ENCODE measurements around the gene NDUFA12.

Gene NDUFA12

GRCh38 chr12:94929780-94930179 lies 73.7 kb downstream of the NDUFA12 start:
- intact Hi-C loops (cut with DNase I; ENCODE audit: low total_unique reads) = no loop called here
- Histone ChIP-seq H3K27ac (no peak overlapping the region), H3K27me3 (no peaks in the 10 kb centered on the region), H3K4me1 (no peaks in the 10 kb centered on the region), H3K9me3 (no peaks in the 10 kb centered on the region), H3K4me3 (no peak overlapping the region), H3K36me3 (no peaks in the 10 kb centered on the region)
- TF ChIP-seq, protein P1, sequence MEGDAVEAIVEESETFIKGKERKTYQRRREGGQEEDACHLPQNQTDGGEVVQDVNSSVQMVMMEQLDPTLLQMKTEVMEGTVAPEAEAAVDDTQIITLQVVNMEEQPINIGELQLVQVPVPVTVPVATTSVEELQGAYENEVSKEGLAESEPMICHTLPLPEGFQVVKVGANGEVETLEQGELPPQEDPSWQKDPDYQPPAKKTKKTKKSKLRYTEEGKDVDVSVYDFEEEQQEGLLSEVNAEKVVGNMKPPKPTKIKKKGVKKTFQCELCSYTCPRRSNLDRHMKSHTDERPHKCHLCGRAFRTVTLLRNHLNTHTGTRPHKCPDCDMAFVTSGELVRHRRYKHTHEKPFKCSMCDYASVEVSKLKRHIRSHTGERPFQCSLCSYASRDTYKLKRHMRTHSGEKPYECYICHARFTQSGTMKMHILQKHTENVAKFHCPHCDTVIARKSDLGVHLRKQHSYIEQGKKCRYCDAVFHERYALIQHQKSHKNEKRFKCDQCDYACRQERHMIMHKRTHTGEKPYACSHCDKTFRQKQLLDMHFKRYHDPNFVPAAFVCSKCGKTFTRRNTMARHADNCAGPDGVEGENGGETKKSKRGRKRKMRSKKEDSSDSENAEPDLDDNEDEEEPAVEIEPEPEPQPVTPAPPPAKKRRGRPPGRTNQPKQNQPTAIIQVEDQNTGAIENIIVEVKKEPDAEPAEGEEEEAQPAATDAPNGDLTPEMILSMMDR (IDR thresholded peaks at IDR 0.05) = no peak
- no peak for DNase-seq

- no peak overlapping the region for H3K4me3 ChIP-seq
- TF ChIP-seq, protein P1 (IDR thresholded peaks at IDR 0.05) = no peak
- DNase-seq = no peak
- no peak overlapping the region for H3K27ac ChIP-seq
- no peaks in the 10 kb centered on the region for H3K9me3 ChIP-seq
- no peaks in the 10 kb centered on the region for H3K36me3 ChIP-seq
- H3K27me3 ChIP-seq = no peaks in the 10 kb centered on the region
- H3K4me1 ChIP-seq = no peaks in the 10 kb centered on the region
- intact Hi-C loops (cut with DNase I; ENCODE audit: low total_unique reads) = no loop called here
Observed at GRCh38 chr12:94925729-94926128, 77.8 kb downstream of the NDUFA12 start.

- no peaks in the 10 kb centered on the region for H3K27me3 ChIP-seq
- intact Hi-C loops (cut with DNase I; ENCODE audit: low total_unique reads) = no loop called here
Observed at GRCh38 chr12:94925206-94925605, 78.3 kb downstream of the NDUFA12 start.

DNA sequence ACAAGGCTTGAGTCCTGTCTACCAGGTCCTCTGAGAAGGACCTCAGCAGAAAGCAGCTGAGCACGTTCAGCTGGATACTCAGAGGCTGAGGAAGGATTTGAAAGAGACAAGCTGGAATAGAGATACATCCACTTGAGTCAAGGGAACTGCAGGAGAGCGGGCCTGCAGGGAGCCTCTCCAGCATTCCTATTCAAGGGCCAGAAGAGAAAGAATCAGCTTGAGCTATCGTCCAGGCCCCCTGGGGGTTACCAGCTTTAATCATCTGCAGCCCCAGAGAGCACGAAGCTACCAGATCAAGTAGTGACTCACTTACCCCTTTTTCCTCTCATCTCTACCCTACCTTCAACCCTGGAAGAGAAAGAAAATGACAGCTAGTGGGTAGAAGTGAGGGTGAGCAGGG lies 80.9 kb downstream of the NDUFA12 start:
- Histone ChIP-seq H3K4me1 (no peaks in the 10 kb centered on the region), H3K27ac (no peak overlapping the region), H3K36me3 (no peaks in the 10 kb centered on the region), H3K9me3 (no peaks in the 10 kb centered on the region), H3K27me3 (no peaks in the 10 kb centered on the region), H3K4me3 (no peak overlapping the region)
- no peak for DNase-seq
- intact Hi-C loops (cut with DNase I; ENCODE audit: low total_unique reads) = no loop called here
- TF ChIP-seq, protein P1 (IDR thresholded peaks at IDR 0.05) = no peak

More at GRCh38 chr12:94925206-94925605, 78.3 kb downstream of the NDUFA12 start:
- no peak for DNase-seq
- no peaks in the 10 kb centered on the region for H3K36me3 ChIP-seq
- no peaks in the 10 kb centered on the region for H3K4me1 ChIP-seq
- no peaks in the 10 kb centered on the region for H3K9me3 ChIP-seq
- TF ChIP-seq, protein P1 (IDR thresholded peaks at IDR 0.05) = no peak
- no peak overlapping the region for H3K4me3 ChIP-seq
- no peak overlapping the region for H3K27ac ChIP-seq
